ENCODE data around the gene RAPGEF2. TPM values are rescaled to one million over a fixed set of nuclear protein-coding genes. Genes with fewer than 3 reads are reported as not detected.
A peak's percentile ranks its signal among the peaks of the same experiment; 100 is the strongest.
"Not testable (repeated sequence)": the region's sequence is repeated elsewhere in the genome, so short reads cannot be mapped to it uniquely, and the experiment has no call there.

RAPGEF2 gene
- total RNA-seq, 3 donors from 2014 or later, result 47.0 to 84.0 (median 51.5) TPM

DNA sequence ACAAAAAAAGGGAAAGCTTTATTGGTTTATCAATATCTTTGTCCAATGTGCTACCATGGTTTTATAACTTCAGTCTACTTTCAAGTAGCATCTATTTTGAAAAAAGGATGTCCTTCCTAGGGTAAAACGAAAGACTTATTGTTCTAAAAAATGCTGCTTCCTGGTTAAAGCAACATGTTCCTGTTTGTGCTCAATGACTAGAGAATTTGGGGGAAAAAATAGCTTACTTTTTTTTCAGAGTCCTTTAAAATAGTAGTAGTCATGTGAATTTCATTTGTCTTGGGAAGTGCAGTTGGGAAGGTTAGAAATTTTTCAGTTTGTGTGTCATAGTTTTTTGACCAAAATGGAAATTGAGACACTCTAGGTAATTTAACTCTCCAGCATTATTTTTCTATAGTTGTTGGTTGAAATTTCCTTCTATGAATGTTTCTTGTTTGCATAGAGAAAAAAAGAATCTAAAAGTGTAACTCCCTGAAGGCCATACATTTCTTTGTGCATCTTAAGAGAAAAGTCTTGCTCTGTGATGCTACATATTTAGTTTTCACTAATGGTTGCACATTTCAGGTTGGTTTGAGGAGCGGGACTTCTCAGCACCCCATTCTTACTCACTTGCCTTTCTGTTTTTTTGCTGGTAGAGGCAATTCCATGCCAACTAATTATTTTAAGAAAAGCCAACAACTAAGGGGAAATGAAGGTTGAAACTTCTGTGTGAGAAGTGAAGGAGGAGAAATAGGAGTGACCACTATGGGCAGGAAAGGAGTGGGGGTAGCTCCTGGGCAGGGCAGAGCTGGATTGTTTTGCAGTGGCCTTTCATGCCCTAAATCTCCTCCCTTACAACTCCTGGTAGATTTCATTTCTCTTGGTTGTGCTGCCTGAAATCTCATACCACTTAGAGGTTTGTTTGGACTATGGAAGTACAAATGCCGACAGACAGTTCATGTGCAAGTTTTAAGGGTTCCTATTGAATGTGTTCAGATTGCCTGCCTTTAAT is 76.4 kb downstream of the RAPGEF2 start:
- DNase-seq (ENCODE audit: low spot score in 2 of 2), result no peak
- Histone ChIP-seq H3K9me3 (no peaks in the 10 kb centered on the region), H3K27me3 (no peaks in the 10 kb centered on the region), H3K4me1 (peaks cover 0 to 9% of the 10 kb centered on the region in 2 donors), H3K36me3 (no peaks in the 10 kb centered on the region), H3K27ac (peak overlapping the region; percentile 0 to 25), H3K4me3 (no peak overlapping the region)
- intact Hi-C loops (cut with DNase I; ENCODE audit: low total_unique reads), result no loop called here
- no peak for TF ChIP-seq POLR2A (IDR thresholded peaks at IDR 0.05)
- no peak for TF ChIP-seq POLR2AphosphoS5 (IDR thresholded peaks at IDR 0.05)
- TF ChIP-seq, protein P1, sequence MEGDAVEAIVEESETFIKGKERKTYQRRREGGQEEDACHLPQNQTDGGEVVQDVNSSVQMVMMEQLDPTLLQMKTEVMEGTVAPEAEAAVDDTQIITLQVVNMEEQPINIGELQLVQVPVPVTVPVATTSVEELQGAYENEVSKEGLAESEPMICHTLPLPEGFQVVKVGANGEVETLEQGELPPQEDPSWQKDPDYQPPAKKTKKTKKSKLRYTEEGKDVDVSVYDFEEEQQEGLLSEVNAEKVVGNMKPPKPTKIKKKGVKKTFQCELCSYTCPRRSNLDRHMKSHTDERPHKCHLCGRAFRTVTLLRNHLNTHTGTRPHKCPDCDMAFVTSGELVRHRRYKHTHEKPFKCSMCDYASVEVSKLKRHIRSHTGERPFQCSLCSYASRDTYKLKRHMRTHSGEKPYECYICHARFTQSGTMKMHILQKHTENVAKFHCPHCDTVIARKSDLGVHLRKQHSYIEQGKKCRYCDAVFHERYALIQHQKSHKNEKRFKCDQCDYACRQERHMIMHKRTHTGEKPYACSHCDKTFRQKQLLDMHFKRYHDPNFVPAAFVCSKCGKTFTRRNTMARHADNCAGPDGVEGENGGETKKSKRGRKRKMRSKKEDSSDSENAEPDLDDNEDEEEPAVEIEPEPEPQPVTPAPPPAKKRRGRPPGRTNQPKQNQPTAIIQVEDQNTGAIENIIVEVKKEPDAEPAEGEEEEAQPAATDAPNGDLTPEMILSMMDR (IDR thresholded peaks at IDR 0.05), result no peak

DNA sequence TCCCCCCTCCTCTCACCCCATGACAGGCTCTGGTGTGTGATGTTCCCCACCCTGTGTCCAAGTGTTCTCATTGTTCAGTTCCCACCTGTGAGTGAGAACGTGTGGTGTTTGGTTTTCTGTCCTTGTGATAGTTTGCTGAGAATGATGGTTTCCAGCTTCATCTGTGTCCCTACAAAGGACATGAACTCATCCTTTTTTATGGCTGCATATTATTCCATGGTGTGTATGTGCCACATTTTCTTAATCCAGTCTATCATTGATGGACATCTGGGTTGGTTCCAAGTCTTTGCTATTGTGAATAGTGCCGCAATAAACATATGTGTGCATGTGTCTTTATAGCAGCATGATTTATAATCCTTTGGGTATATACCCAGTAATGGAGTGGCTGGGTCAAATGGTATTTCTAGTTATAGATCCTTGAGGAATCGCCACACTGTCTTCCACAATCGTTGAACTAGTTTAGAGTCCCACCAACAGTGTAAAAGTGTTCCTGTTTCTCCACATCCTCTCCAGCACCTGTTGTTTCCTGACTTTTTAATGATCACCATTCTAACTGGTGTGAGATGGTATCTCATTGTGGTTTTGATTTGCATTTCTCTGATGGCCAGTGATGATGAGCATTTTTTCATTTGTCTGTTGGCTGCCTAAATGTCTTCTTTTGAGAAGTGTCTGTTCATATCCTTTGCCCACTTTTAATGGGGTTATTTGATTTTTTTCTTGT is 81.2 kb downstream of the RAPGEF2 start:
- not testable (repeated sequence) for H3K27ac ChIP-seq; H3K9me3 ChIP-seq; H3K27me3 ChIP-seq; DNase-seq (ENCODE audit: low spot score in 2 of 2); H3K4me3 ChIP-seq; H3K4me1 ChIP-seq; H3K36me3 ChIP-seq
- intact Hi-C loops (cut with DNase I; ENCODE audit: low total_unique reads), result loop anchor here (5.0 kb wide), 1 partner anchor 617 kb away; no protein-coding TSS in a partner anchor

DNA sequence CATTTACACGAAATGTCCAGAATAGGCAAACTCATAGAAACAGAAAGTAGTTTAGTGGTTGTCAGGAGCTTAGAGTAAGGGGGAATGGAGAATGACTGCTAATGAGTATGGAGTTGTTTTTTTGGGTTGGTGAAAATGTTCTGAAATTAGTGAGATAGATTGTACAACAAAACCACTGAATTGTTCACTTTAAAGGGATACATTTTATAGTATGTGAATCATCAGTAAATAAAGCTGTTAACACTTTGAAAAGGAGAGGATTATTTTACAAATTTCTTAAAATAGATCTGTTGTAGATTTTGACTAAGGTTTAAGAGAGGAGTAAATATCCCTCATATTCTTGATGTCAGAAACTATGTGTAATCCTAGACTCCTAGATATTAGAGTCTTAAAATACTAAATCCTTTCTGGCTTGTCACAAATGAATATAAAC is 82.7 kb downstream of the RAPGEF2 start:
- H3K4me1 ChIP-seq, result no peaks in the 10 kb centered on the region
- intact Hi-C loops (cut with DNase I; ENCODE audit: low total_unique reads), result no loop called here
- TF ChIP-seq, protein P1 (IDR thresholded peaks at IDR 0.05), result no peak
- TF ChIP-seq POLR2AphosphoS5 (IDR thresholded peaks at IDR 0.05) (no peak), POLR2A (IDR thresholded peaks at IDR 0.05) (no peak)

DNA sequence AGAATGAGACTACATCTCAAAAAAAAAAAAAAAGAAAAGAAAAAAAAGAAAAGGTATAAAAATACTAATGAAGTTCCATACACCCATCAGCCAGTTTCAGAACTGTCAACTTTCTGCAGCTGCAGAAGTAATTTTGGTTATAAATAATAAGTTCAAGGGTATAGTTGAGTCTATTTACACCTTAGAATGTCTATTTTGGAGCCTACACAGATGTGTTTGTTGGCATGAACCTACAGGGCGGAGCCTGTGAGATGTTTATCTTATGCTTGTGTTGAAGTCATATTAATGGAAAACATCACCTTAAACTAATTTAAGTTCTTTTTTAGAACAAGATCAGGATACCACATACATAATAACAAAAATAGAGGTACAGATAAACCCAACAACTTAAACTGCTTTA is 85.8 kb downstream of the RAPGEF2 start:
- no peak for DNase-seq (ENCODE audit: low spot score in 2 of 2)
- no peak overlapping the region for H3K27ac ChIP-seq
- H3K9me3 ChIP-seq, result no peaks in the 10 kb centered on the region
- intact Hi-C loops (cut with DNase I; ENCODE audit: low total_unique reads), result no loop called here
- no peaks in the 10 kb centered on the region for H3K4me1 ChIP-seq
- TF ChIP-seq, protein P1 (IDR thresholded peaks at IDR 0.05), result no peak
- TF ChIP-seq POLR2A (IDR thresholded peaks at IDR 0.05), result no peak
- TF ChIP-seq POLR2AphosphoS5 (IDR thresholded peaks at IDR 0.05), result no peak
- H3K36me3 ChIP-seq, result no peaks in the 10 kb centered on the region
- no peak overlapping the region for H3K4me3 ChIP-seq
- no peaks in the 10 kb centered on the region for H3K27me3 ChIP-seq

More for the DNA sequence above, 82.7 kb downstream of the RAPGEF2 start:
- Histone ChIP-seq H3K27ac (no peak overlapping the region), H3K27me3 (no peaks in the 10 kb centered on the region), H3K9me3 (no peaks in the 10 kb centered on the region), H3K4me3 (no peak overlapping the region), H3K36me3 (no peaks in the 10 kb centered on the region)
- no peak for DNase-seq (ENCODE audit: low spot score in 2 of 2)

DNA sequence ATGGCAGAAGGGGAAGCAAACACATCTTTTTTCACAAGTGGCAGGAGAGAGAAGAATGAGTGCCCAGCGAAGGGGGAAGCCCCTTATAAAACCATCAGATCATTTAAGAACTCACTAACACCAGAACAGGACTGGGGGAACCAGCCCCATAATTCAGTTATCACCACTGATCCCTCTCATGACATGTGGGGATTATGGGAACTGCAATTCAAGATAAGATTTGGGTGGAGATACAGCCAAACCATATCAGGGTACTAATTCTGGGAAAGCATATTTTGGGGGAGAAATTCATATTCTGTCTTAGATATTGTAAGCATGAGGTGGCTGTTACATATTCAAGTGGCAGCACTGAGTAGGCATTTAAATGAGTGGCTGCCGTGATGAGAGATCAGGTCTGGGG is 87.8 kb downstream of the RAPGEF2 start:
- Histone ChIP-seq H3K9me3 (no peaks in the 10 kb centered on the region), H3K27me3 (no peaks in the 10 kb centered on the region), H3K36me3 (no peaks in the 10 kb centered on the region), H3K4me3 (no peak overlapping the region), H3K4me1 (no peaks in the 10 kb centered on the region), H3K27ac (no peak overlapping the region)
- DNase-seq (ENCODE audit: low spot score in 2 of 2), result no peak
- TF ChIP-seq, protein P1 (IDR thresholded peaks at IDR 0.05), result no peak
- TF ChIP-seq POLR2A (IDR thresholded peaks at IDR 0.05), result no peak
- TF ChIP-seq POLR2AphosphoS5 (IDR thresholded peaks at IDR 0.05), result no peak
- intact Hi-C loops (cut with DNase I; ENCODE audit: low total_unique reads), result no loop called here

Measured in breast epithelium (tissue), 4 donors.